Kidney glomerular epithelial cell (primary cell): ENCODE data around the gene SOSTDC1.
"Not testable (repeated sequence)": the region's sequence is repeated elsewhere in the genome, so short reads cannot be mapped to it uniquely, and the experiment has no call there.

Experiments used
- DNase-seq: peaks from one replicate; lab custom pipeline; 2025; lab: John Stamatoyannopoulos, UW

Gene SOSTDC1

DNA sequence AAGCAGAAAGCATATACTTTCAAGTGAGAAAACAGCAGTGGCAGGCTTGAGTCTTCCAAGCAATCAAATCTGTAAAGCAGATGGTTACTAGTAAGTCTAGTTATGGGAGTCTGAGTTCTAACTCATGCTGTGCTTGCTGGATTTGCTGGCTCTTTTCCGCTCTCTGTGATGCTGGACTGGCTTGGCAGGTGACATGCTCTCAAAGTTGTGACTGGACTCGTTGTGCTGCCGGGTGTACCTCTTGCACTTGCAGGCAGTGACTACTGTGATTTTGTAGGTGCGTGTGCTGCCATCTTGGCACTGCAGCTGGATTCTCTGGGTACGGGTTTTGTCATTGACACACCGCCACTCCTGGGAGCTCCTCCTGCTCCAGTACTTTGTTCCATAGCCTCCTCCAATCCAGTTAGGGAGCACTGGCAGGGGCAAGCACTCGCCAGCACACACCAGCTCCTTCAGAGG lies 3.1 kb downstream of the SOSTDC1 start:
- no peak for DNase-seq

DNA sequence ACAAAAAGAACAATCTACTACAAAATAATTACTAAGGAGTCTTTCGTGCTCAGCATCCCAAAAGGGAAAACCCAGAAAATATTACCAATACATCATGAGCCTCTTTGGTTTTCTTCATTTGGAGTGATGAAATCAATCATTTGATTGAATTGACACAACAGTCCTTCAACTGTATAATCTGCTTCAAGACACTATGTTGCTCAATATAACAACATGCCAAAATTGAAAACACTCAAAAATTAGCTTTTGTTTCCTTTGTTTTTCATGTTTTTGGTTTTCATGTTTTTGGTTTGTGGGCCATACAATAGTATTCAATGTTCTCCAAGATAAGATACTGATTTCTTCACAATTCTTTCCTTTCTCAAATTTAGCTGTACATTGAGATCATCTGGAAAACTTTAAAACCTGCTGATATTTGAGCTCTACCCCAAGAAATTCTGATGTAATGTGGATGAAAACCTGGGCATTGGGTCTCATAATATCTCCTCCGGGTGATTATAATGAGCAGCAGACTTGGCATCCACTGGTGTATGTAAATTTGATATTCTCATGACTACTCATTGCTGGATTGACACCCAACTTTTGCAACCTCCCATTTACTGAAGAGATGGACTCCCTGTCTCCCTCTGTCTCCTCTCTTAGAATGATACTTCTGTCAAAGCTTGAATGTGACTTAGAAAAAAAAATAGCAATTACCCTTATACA lies 4.6 kb downstream of the SOSTDC1 start:
- no peak for DNase-seq

DNA sequence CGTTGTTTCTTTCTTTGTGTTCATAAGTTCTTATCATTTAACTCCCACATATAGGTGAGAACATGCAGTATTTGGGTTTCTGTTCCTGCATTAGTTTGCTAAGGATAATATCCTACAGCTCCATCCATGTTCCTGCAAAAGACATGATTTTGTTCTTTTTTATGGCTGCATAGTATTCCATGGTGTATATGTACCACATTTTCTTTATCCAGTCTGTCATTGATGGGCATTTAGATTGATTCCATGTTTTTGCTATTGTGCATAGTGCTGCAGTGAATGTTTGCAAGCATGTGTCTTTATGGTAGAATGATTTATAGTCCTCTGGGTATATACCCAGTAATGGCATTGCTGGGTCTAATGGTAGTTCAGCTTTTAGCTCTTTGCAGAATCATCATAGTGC lies 9.2 kb downstream of the SOSTDC1 start:
- DNase-seq, result not testable (repeated sequence)

DNA sequence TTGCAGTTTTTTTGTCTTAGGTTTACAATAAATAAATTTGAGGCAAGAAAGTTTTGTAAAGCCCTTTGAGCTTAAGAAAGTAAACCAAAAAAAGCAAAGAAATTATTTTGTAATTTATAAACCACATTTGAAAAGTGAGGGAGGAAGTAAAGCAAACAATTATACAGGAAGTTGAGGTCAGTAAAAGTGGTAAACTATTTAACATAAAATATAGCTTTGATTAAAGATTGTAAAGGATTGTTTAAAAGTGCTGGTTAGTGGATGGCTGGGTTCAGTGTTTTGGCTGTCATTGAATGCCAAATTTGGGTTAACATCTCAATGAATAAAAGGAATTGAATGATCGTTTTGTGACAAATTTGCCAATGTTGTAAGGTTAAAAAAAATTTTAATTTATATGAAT lies 9.9 kb downstream of the SOSTDC1 start:
- no peak for DNase-seq

DNA sequence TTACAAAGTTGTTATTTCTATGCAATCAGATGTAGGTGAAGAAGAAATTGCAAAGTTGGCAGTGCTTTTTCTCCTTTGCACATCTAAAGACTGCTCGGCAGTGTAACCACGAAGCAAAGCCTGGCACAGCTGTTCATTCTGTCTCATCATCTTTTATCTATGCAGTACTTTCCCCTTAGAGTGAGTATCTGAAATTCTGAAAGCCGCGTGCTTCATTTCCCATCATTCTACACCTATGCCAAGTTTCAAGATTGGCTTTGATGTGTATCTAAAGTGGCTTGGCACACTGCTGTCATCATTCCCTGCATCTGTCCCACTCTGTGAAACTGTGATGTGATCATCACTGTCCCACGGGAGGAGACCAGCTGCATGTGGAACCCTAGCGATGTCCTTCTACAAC lies 15.2 kb downstream of the SOSTDC1 start:
- no peak for DNase-seq

DNA sequence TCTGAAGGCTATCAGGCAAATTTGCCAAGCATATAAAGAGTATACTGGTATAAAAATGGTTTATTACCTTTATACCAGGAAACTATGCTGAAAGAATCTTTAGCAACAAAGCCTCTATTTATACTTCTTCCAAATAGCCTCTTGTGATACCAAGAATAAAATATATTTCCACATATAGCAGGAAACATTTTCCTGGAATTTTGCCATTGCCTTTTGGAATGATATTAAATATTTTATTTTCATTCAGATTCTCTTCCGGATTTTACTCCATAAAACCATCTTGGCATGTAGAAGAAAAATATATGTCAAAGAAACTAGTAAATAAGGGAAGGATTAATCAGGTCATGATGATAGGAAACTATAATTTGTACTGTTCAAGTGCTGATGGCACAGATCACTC lies 17.7 kb downstream of the SOSTDC1 start:
- no peak for DNase-seq

DNA sequence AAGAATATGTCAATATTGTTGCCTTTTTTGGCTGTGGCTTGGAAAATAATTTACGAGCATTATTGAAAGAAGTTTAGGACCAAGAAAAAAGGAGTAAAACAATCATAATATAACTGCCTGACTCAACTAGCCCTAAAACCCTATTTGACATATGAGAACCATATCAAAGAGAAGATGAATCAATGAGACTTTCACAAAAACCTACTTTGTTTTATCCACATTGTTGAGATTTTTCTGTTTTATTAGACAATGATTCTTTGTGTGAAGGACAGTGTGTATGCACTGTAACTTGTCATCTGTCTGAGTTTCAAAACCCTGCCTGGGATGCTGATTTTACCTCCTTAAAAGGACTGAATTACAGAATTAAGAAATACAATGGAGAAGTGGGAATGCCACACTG lies 19.0 kb downstream of the SOSTDC1 start:
- DNase-seq, result no peak

DNA sequence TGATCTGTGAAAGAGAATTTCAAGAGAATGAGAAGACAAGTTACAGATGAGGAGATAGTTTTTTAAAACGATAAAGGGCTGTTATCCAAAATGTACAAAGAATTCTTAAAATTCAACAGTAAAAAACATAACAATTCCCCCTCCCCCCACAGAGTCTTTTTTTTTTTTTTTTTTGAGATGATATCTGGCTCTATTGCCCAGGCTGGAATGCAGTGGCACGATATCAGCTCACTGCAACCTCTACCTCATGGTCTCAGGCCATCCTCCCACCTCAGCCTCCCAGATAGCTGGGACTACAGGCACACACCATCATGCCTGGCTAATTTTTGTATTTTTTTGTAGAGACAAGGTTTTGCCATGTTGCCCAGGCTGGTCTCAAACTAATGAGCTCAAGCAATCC lies 21.7 kb downstream of the SOSTDC1 start:
- not testable (repeated sequence) for DNase-seq

DNA sequence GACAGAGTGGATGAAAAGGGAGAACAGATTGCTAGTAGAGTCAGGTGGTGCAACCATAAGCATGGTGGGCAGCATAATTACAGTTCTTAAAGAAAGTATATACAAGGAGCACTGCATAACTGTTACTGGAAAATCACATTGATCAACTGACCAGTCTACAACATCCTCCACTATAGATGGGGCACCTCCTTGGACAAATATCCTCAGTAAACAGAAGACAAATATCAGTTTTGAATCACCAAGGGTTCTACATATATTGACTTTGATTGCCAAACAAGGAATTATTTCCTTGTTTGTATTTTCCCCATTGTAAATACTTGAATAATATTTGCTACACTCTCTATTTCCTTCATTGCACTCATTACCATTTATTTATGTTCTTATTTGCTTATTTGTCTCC lies 26.6 kb downstream of the SOSTDC1 start:
- DNase-seq, result no peak

DNA sequence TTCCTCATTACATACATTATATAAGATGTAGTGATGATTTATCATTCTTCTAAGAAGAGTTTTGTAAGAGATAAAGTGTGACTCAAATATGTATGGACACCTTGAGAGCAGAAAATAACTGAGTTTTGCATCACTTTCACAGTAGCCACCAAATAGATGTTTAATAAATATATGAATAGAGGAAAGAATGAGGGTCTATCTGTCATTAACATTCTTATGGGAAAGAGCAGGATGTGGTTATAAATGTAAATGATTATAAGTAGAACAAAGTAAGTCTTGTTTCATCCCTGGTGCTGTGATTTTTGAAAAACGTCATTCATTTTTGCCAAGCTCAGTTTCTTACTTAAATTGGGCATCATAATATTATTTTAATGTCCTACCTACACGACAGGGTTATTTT lies 29.2 kb downstream of the SOSTDC1 start:
- DNase-seq, result no peak

DNA sequence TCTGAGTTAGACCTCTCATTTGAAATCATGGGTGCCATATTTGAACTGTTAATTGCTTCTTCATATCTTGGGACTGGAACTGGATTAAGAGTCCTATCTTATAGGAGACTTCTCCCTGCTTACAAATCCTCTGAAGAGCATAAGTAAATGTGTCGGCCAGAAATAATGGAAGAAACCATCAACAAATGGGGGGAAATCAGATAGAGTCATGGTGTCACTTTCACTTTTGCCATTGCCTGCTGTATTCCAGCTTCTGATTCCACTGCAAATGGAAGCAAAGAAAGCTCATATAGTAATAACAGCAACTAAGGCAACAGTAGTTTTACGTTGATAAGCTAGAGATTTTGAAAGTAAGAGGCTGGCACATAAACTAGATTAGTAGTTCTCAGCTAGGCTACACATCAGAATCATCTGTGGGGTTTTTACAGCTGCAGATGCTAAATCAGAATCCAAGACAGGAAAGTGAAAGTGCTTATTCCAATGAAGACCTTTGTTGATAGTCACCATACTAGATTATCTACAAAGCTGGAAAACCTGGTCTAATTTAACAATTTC lies 31.9 kb downstream of the SOSTDC1 start:
- no peak for DNase-seq

DNA sequence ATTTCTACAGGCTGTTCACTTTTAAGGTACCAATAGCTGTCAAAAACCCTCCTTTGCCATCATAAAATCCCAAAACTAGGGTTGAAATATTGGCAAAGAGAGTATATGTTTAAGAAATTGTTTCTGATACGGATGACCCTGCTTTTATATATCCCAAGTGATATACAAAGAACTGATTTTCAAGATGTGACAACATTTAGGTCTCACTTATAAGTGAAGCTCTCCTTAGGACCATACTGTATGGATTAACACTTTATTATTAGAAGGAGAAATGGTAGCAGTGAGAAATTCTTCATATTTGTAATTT lies 33.2 kb downstream of the SOSTDC1 start:
- DNase-seq, result no peak

DNA sequence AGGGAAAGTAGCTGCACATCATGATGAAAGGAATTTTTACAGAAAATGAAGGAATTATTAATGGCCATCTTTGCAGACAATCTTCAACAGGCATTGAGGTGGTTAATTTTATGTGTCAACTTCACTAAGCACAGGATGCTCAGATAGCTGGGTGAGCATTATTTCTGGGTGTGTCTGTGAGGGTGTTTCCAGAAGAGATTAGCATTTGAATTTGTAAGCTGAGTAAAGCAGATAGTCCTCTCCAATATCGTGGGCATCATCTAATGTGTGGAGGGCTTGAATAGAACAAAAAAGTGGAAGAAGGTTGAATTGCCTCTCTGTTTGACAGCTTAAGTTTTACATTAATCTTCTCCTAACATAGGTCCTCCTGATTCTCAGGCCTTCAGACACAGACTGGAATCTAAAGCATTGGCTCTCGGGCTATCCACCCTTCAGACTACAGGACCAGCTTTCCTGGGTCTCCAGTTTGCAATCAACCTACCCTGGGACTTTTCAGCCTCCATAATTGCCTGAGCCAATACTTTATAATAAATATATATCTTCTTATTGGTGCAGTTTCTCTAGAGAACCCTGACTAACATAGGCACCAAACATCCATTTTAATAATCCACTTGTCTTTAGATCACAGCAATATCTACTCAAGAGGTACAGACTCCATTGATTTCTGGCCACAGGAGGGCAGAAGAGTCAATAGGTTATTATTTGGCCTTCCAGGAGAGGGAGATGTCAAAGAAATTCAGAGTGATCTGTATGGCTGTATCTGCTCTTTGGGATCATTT lies 33.7 kb downstream of the SOSTDC1 start:
- peak; percentile 34 for DNase-seq

DNA sequence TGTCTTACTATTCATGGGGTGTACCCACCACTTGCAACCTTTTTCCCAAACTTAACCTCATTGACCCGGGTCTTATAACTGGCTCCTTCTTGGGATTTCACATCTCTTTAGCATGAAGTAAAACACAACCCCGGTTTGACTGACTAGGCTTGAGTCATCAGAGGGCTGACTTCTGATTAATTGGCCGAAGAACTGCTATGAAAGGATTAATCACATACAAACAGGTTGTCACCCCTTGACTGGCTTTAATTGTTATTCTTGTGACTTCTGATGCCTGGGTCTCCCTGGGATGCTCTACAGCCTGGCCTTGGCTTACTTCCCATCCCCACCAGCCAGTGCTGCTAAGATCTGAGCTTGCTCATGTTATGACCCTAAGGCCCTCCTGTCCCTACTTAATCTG lies 35.4 kb downstream of the SOSTDC1 start:
- DNase-seq, result peak; percentile 56

DNA sequence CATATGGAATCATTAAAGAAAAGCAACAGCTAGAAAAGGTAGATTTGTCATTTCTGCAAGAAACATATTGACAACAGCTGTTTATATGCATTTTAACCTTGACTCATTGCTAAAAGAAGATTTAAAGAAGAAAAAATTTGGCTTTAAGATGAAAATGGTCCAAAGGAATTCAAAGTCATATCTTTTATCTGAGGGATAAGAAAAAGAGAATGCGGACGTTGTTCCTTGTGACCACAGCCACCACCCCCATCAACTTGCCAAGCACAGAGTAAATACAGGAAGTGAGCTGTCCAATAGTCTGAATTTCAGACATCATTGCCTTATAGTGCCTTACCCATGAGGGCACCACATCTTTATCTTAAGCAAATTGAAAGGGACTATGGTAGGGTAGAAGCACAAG lies 36.9 kb downstream of the SOSTDC1 start:
- DNase-seq, result no peak

DNA sequence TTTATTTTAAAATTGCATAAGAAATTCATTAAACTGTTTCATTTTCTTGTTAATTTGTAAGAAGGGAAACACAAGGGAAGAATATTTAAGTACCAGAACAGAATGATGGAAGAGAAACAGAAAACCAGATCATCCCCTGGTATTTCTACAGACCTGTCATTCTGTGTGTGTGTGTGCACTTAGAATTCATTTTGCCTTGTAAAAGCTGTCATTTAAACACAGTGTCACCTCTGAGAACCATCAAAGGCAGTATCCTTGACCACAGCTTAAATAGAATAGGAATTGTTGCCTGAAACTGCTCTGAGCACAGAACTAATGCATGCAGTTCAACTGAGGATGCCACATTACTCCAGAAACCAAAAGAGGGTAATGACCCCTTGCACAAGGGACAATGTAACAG lies 37.4 kb downstream of the SOSTDC1 start:
- DNase-seq, result no peak

DNA sequence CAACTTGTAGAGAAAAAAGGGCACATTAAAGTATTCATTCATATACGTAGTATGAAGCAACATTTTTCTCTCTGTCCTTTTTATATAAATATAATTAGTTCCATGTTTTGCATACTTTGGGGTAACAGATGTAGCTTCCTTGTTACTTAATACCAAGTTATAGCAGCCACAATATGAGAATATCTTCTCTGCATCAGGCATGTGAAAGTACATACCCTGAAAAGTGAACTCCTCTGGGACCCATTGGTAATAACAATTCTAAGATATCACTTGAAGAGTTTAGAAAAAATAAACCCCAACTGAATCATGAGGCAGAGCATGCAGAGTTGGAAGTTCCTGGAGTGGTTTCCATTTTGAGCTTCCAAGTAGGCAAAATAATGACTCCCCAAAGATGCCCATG lies 41.8 kb downstream of the SOSTDC1 start:
- no peak for DNase-seq

DNA sequence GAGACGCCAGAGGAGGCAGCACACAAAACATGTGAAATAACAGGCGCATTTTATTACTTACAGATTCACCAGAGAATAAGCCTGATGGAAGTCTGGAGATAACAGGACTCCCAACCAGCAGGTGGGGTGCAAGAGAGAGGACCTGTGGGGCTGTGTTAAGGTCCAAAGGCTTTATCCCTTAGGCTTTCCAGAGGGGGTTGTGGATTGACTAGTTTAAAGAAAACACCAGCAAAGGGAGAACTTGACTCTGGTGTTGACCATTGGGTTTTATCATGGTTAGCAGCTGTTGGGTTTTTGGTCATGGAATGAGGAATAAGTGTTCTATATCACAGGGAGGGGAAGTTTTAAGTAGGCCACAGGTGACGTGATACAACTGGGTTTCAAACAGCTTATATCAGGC lies 42.6 kb downstream of the SOSTDC1 start:
- DNase-seq, result no peak

DNA sequence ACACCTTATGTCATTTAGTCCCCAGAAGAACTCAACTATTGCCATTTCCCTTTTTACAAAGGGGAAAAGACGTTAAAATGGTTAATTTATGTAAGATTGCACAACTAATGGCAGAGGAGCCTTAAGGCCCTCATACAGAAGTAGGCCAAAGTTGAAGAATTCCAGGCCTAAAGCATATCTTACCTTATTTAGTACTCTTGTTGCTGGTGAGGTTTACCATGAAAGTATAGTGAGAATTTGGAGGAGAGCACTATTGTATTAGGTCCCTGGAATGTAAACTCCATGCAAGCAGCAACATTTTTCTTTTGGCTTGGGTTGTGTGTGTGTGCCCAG lies 43.5 kb downstream of the SOSTDC1 start:
- DNase-seq, result peak; percentile 28

DNA sequence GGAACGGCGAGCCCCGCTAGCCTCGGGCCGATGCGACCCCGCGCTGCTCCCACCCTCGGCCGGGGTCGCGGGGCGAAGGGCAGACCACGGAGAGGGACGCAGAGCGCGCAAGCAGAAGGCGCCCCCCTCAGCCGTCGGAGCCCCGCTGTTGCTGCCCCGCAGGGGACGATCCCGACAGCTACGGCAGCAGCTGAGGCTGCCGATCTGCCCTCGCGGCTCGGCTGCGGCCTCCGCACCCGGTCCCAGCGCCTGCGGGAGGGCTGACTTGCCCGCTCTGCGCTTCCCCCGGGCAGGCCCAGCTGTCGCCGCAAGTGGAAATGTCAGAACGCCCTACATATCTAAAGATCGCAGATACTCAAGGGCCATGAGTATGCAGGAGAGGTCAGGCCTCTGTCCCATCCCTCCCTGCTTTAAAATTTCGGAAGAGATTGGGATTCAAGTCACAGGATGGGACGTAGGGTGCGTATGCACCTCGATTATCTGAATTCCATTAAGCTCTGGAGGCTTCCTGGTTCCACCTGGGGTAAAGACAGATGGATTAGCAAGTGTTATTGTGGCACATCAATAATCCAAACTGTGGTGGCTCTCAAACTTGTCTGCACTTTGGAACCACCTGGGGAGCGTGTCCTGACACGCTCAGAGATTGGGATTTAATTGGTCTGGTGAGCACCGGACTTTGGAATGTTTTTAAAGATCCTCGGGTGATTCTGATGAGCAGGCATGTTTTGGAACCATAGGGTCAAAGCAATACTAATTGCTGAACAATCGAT lies 44.0 kb downstream of the SOSTDC1 start, which contains the start of gene CRPPA:
TSS of gene CRPPA (minus strand) at position 206 of the 770 bp plus-strand sequence. CDS start 216 bp downstream, outside the sequence.
- peak; percentile 28 for DNase-seq

DNA sequence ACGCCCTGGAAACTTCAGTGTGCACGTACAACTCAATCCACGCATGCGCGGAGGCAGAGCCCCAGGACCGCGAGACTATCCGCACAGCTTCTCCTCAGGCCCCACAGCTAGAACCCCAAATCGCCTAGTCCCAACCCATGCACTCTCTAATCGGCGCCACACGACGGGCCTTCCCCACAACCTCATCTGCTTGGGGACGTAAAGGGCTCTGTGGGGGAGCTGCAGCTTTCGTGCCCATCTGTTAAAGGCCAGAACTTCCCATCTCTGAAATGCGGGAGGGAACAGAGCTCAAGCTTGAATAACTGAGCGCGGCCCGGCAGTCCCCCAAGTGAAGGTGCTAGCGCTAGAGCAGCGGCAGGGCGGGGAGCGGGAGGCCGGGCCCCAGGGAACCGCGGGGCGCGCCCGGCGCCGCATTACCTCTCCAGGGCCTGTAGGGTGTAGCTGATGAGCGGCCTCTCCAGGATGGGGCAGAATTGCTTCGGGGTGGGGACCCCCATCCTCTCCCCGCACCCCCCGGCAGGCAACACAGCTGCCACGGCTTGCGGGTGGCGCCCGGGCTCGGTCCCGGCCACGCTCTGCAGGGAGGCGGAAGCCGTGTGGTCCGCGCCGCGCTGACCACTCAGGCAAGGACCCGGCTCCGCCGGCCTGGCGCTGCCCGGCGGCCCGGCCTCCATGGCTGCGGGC lies 44.7 kb downstream of the SOSTDC1 start:
- peak; percentile 96 for DNase-seq

DNA sequence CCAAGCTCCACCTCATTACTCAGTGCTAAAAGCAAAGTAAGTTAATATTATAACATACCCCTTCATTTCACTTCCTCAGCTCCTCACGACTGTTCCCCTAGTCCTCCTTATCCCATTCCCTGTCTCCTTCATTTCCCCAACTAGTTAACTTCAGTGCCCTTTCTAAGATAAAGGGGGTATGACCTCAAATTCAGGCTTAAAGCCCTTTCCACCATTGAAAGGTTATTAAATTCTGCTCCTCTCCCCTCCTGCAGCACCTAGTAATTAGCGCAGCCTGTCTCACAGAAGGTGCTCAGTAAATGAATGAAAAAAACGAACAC lies 45.2 kb downstream of the SOSTDC1 start:
- DNase-seq, result no peak
